HEK293T (cell line): Measurements from ENCODE around the gene TTLL11.

Experiments used
- BHLHE40 ChIP-seq: fragments of 450-650 bp; IDR thresholded peaks from 2 replicates; pipeline ENCODE4 v1.6.1; 2016; ENCODE audit warnings: mild to moderate bottlenecking, moderate library complexity, borderline replicate concordance
- CTBP1 ChIP-seq: fragments of 450-650 bp; IDR thresholded peaks from 2 replicates; pipeline ENCODE4 v1.6.1; 2016; ENCODE audit warnings: borderline replicate concordance
- FOXK2 ChIP-seq: fragments of 450-650 bp; IDR thresholded peaks from 2 replicates; pipeline ENCODE4 v1.6.1; 2016; ENCODE audit warnings: mild to moderate bottlenecking
- FOXM1 ChIP-seq: fragments of 450-650 bp; IDR thresholded peaks from 2 replicates; pipeline ENCODE4 v1.6.1; 2017; ENCODE audit warnings: mild to moderate bottlenecking, borderline replicate concordance
- L3MBTL2 ChIP-seq: fragments of 450-650 bp; conservative IDR thresholded peaks from 2 replicates; pipeline ENCODE4 v1.6.1; 2016; ENCODE audit warnings: mild to moderate bottlenecking
- NFRKB ChIP-seq: fragments of 450-650 bp; IDR thresholded peaks from 2 replicates; pipeline ENCODE4 v1.6.1; 2016; ENCODE audit warnings: mild to moderate bottlenecking, moderate library complexity
- SP1 ChIP-seq: fragments of 450-650 bp; IDR thresholded peaks from 2 replicates; pipeline ENCODE4 v1.6.1; 2017
- SUZ12 ChIP-seq: fragments of 450-650 bp; IDR thresholded peaks from 2 replicates; pipeline ENCODE4 v1.6.1; 2016; ENCODE audit warnings: mild to moderate bottlenecking
- TARDBP ChIP-seq: fragments of 450-650 bp; IDR thresholded peaks from 2 replicates; pipeline ENCODE4 v1.6.1; 2016
- TF ChIP-seq, protein P1 (sequence below): fragments of 450-650 bp; IDR thresholded peaks from 2 replicates; pipeline ENCODE4 v1.6.1; 2016

DNA sequence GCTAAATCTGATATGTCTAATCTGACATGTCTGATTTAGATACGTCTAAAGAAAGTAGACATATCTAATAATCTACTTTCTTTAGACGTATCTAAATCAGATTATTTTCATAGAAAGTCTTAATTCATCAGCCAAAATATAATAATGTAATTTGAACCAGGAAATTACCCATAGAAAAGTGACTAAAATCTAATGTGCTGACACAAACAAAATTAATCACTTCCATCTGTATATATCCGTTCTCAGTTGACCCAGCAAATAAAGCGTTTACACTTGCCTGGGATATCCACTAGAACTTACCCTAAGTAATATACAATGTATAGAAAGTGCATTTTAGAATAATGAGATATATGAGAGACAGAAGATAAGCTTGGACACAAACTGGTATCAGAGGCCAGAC lies 56.7 kb downstream of the TTLL11 start:
- TF ChIP-seq SP1 (no peak), FOXM1 (no peak), SUZ12 (no peak), BHLHE40 (no peak), TARDBP (no peak), L3MBTL2 (no peak), NFRKB (no peak), CTBP1 (no peak), FOXK2 (no peak)
- TF ChIP-seq, protein P1, sequence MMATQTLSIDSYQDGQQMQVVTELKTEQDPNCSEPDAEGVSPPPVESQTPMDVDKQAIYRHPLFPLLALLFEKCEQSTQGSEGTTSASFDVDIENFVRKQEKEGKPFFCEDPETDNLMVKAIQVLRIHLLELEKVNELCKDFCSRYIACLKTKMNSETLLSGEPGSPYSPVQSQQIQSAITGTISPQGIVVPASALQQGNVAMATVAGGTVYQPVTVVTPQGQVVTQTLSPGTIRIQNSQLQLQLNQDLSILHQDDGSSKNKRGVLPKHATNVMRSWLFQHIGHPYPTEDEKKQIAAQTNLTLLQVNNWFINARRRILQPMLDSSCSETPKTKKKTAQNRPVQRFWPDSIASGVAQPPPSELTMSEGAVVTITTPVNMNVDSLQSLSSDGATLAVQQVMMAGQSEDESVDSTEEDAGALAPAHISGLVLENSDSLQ = no peak
